Heart left ventricle (tissue), 16 donors: ENCODE measurements around the gene EFHC1. TPM values are rescaled to one million over a fixed set of nuclear protein-coding genes. Genes with fewer than 3 reads are reported as not detected.

ENCODE experiments used
- ATAC-seq, 4 donors: fragments of 200-7000 bp; cut with Tn5 transposase; one replicate each; pipeline ENCODE4 v1.9.1; 2020 to 2022; ENCODE audit warnings: moderate library complexity in 4 of 4, mild to moderate bottlenecking in 3 of 4, moderate number of reproducible peaks in 1 of 4
- DNase-seq, 5 donors: peaks; one replicate each; pipeline ENCODE4 v3.0.0-alpha.2; 2020
- H3K27ac ChIP-seq, 12 donors: fragments of 200-600 bp; sonication (generic) in 4 of 12; one replicate each; pipeline versions ENCODE4 v1.5.0 to v1.8.0; 2016 to 2022; ENCODE audit warnings: mild to moderate bottlenecking in 2 of 12
- H3K27me3 ChIP-seq, 9 donors: fragments of 200-600 bp; sonication (generic) in 2 of 9; one replicate each; pipeline versions ENCODE4 v1.5.1 to v1.8.0; 2016 to 2022; ENCODE audit warnings: mild to moderate bottlenecking in 3 of 9
- H3K36me3 ChIP-seq, 9 donors: fragments of 200-600 bp; sonication (generic) in 2 of 9; one replicate each; pipeline versions ENCODE4 v1.5.0 to v1.8.0; 2018 to 2022; ENCODE audit warnings: mild to moderate bottlenecking in 2 of 9
- H3K4me1 ChIP-seq, 12 donors: fragments of 200-600 bp; sonication (generic) in 4 of 12; one replicate each; pipeline versions ENCODE4 v1.5.0 to v1.8.0; 2016 to 2022; ENCODE audit warnings: mild to moderate bottlenecking in 3 of 12
- H3K4me3 ChIP-seq, 12 donors: fragments of 200-600 bp; sonication (generic) in 4 of 12; one replicate each; pipeline versions ENCODE4 v1.5.0 to v1.8.0; 2017 to 2022; ENCODE audit warnings: mild to moderate bottlenecking in 9 of 12, moderate library complexity in 4 of 12
- H3K9me3 ChIP-seq, 12 donors: fragments of 200-600 bp; sonication (generic) in 4 of 12; one replicate each; pipeline versions ENCODE4 v1.5.0 to v1.8.0; 2016 to 2022; ENCODE audit warnings: mild to moderate bottlenecking in 1 of 12
- CTCF ChIP-seq, 12 donors: fragments of 200-600 bp; sonication (generic) in 4 of 12; IDR thresholded peaks; one replicate each; pipeline versions ENCODE4 v1.5.0 to v1.8.0; 2018 to 2022; ENCODE audit warnings: antibody characterized with exemption in 12 of 12, mild to moderate bottlenecking in 5 of 12
- POLR2A ChIP-seq, 2 donors: fragments of 450-650 bp; IDR thresholded peaks; one replicate each; pipeline ENCODE4 v1.6.1; 2017; ENCODE audit warnings: antibody characterized with exemption in 2 of 2, mild to moderate bottlenecking in 2 of 2, moderate library complexity in 2 of 2
- WGBS, 4 donors: extraction: QIAGEN DNeasy Blood & Tissue Kit in 2 of 4; methylation state at CpG; one replicate each; pipeline versions ENCODE4 v1.1.5 to v1.1.7; 2013 to 2018; 5-methylcytosine and 5-hydroxymethylcytosine counted together
- intact Hi-C, 10 donors: fragments of 100-400 bp; cut with DNase I; formaldehyde crosslinking; loops; one replicate each; pipeline versions ENCODE4 v1.11.1 to v1.14.2; 2022
- polyA plus RNA-seq, 2 donors: library from polyadenylated mRNA; stranded (reverse); fragments of 200-250 nt; gene quantifications; one replicate each; pipeline ENCODE4 v1.2.3, GENCODE V29; 2013
- total RNA-seq, 9 donors: library from RNA; depleted of rRNA in 2 of 9; stranded (reverse); fragments of >200 nt in 2 of 9; fragmentation: NEBNext Ultra II Directional in 3 of 9; extraction: Animal tissue kit (Norgen Biotek cat#: 25700) in 3 of 9; gene quantifications; one replicate each; pipeline versions ENCODE4 v1.1.0 to v1.2.4, GENCODE V29; 2016 to 2023
- donor health status: ischemic (EF 13 %, LVEDD 7.1; RV severe dilation, severe dysfunction).
- donor health status: healthy with polysubstance abuse.
- donor health status: DM: no; HTN: yes; CAD: no.
- donor health status: DM: no; HTN: no; CAD: no.
- donor health status: ischemic (EF 25% LVEDD 6.9; RV normal size, moderate dysfunction).
- donor health status: ischemic (EF 25% LVEDD 5.7; RV mildly dilated, moderate dysfunction).
- donor health status: healthy.
- donor health status: DM: yes; HTN: yes; CAD: no.
- donor health status: ischemic (EF 35%, LVEDD 5.7; RV mildly dilated, moderate dysfunction).
- donor health status: nonischemic (EF 11% LVEDD 7.7; RV severe dilation, severe dysfunction).
- donor health status: DM: yes; HTN: yes; CAD: no.
- donor health status: PGD.
- donor health status: ischemic (EF 29% LVEDD 5.4; RV normal size, mild dysfunction).
- donor health status: nonischemic (EF 23%, LVEDD 6.1; RV moderate dilation, normal function).

Gene EFHC1
- total and polyA plus RNA-seq, 11 donors = 2.6 to 14.4 (median 4.3) TPM

- TF ChIP-seq CTCF (IDR thresholded peaks at IDR 0.05) = peak in 1 of 12 donors; percentile 9
- TF ChIP-seq POLR2A (IDR thresholded peaks at IDR 0.05) = no peak
- Histone ChIP-seq H3K27me3 (no peaks in the 10 kb centered on the region), H3K4me3 (no peak overlapping the region), H3K9me3 (no peaks in the 10 kb centered on the region), H3K4me1 (peaks cover 4 to 52% (median 35%) of the 10 kb centered on the region in 12 donors), H3K36me3 (peaks cover 0 to 4% (median 0%) of the 10 kb centered on the region in 9 donors), H3K27ac (peak overlapping the region in 11 of 12 donors; percentile 35 to 77 (median 56))
- intact Hi-C loops = no loop called here
- WGBS, 4 donors = 31 to 56% (median 33%) methylated on average over 7 of the region's 7 CpGs
- DNase-seq (peak in 1 of 5 donors; percentile 69), ATAC-seq (peak; percentile 24 to 63 (median 43))
Measured at GRCh38 chr6:52522151-52522626, 102.0 kb downstream of the EFHC1 start.

DNA sequence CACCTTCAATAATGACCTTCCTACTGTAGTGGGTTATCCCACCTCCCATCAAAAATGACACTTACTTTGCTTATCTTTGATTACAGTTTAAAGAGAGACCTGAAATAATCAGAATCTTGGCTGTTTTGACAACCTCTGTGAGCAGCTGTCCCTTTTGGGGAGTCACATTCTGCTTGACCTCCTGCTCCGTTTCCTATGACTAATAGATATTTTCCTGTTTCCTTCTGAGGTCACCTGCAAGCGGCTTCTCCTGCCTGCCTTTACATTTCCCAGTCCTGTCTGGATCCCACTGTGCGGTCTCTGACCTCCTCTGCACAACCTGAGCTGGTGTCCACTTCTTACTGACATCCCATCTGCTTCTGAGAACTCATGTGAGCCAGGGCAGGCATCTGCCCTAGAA is 102.5 kb downstream of the EFHC1 start:
- Histone ChIP-seq H3K36me3 (peaks cover 0 to 4% (median 0%) of the 10 kb centered on the region in 9 donors), H3K27ac (peak overlapping the region in 11 of 12 donors; percentile 35 to 77 (median 56)), H3K9me3 (no peaks in the 10 kb centered on the region), H3K27me3 (no peaks in the 10 kb centered on the region), H3K4me3 (no peak overlapping the region), H3K4me1 (peaks cover 4 to 48% (median 30%) of the 10 kb centered on the region in 12 donors)
- DNase-seq (no peak), ATAC-seq (peak in 3 of 4 donors; percentile 19 to 63 (median 35))
- WGBS, 4 donors = 51 to 62% (median 55%) methylated on average over 3 of the region's 3 CpGs
- intact Hi-C loops = no loop called here
- TF ChIP-seq CTCF (IDR thresholded peaks at IDR 0.05) = no peak
- TF ChIP-seq POLR2A (IDR thresholded peaks at IDR 0.05) = no peak

- H3K36me3 ChIP-seq = peaks cover 0 to 4% (median 0%) of the 10 kb centered on the region in 9 donors
- peak overlapping the region in 2 of 12 donors; percentile 61 to 77 for H3K27ac ChIP-seq
- 83 to 86% (median 84%) methylated on average over 6 of the region's 6 CpGs for WGBS, 4 donors
- H3K4me1 ChIP-seq = peaks cover 0 to 39% (median 21%) of the 10 kb centered on the region in 12 donors
- no peak overlapping the region for H3K4me3 ChIP-seq
- intact Hi-C loops = no loop called here
- no peak for DNase-seq
- TF ChIP-seq POLR2A (IDR thresholded peaks at IDR 0.05) (no peak), CTCF (IDR thresholded peaks at IDR 0.05) (no peak)
- H3K27me3 ChIP-seq = no peaks in the 10 kb centered on the region
- no peaks in the 10 kb centered on the region for H3K9me3 ChIP-seq
- ATAC-seq = no peak
Measured at GRCh38 chr6:52523378-52524142, 103.4 kb downstream of the EFHC1 start.

- TF ChIP-seq CTCF (IDR thresholded peaks at IDR 0.05) = no peak
- no peak for TF ChIP-seq POLR2A (IDR thresholded peaks at IDR 0.05)
- Histone ChIP-seq H3K4me1 (peaks cover 0 to 32% (median 19%) of the 10 kb centered on the region in 12 donors), H3K36me3 (peaks cover 0 to 8% (median 0%) of the 10 kb centered on the region in 9 donors), H3K4me3 (no peak overlapping the region), H3K9me3 (no peaks in the 10 kb centered on the region), H3K27ac (no peak overlapping the region), H3K27me3 (no peaks in the 10 kb centered on the region)
- ATAC-seq = no peak
- intact Hi-C loops = no loop called here
- no peak for DNase-seq
- WGBS, 4 donors = 88 to 94% (median 94%) methylated on average over 4 of the region's 4 CpGs
Measured at GRCh38 chr6:52524918-52525317, 104.8 kb downstream of the EFHC1 start.
